ENCODE results near the gene LBX2.
A peak's percentile ranks its signal among the peaks of the same experiment; 100 is the strongest.

LBX2 gene

DNA sequence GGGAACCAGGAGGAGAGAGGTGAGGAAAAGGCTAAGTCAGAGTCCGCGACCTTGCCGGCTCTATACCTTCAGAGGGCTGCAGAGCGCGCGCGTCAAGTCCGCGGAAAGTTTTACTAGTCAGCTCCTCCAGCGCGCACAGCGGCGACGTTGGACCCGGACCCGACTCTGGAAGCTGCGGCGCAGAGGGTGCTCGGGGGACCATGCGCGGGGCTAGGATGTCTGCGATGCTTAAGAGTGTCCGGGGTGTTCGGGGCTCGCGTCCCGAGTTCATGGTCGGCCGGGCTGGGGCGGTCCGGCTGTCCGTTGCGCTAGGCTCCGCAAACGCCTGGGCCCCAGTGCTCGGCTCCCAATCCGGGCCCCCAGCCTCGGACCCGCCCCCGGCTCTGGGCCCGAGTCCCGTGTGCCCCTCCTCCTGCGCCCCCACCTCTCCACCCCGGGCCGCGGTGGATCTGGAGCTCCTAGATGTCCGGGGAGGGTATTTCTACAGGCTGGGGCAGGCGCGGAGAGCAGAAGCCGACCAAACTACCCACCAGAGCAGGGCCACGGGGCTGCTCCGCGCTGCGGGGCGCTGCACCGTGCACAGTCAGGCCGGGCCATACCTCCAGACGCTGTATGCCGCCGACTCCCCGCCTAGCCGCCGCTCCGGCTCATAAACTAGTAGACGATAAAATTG is at the start of gene LBX2:
Gene LBX2, minus strand, starts transcription at position 337 of the 673 bp plus-strand sequence. Its CDS starts 66 bp downstream, at position 271.
- DNase-seq (ENCODE audit: low read depth in 4 of 4, low spot score in 1 of 4): peak in 1 of 4 experiments; percentile 31

DNA sequence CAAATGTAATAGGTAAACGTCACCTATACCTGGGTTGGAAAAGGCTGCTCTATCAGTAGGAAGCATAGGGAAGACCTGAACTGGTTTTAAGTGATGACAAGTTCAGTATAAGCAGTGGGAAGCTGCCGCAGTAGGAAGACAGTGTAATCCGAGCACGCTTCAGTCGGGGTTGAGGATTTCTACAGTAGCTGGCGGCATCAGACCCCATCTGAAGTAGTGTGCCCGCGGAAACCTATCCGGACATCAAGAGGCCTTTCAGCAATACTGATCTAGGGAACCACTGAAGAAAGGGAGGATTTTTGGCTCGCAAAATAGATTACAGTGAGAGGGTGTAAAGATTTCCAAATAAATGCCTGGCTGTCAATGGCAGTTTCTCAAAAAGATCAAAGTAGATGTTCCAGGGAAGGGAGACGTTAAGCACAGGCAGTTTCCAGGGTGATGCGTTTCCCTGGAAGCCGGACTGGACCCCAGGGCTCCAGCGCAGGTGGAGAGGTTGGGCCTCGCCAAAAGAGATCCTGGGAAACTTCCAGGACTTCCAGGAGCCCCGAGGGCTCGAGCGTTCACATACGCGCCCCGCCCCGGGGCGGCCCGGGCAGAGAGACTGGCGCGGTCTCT is 49.0 kb upstream of the LBX2 start:
- no peak for DNase-seq (ENCODE audit: low read depth in 4 of 4, low spot score in 1 of 4)

DNA sequence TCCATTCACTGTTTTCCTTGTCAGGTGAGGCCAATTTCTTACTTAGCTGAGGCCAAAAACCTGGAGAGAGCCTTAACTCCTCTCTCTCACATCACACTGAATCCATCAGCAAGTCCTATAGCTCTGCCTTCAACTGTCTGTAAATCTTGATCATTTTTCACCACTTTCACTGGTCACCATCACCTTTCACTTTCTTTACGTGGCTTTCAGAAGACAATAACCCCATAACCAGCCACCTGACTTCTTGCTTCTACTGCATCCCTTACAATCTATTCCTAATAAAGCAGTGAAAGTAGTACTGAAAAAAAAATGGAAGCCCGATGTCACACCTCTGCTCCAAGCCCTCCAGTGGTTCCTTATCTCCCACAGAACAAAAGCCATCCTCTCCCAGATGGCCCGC is 46.6 kb upstream of the LBX2 start:
- DNase-seq (ENCODE audit: low read depth in 4 of 4, low spot score in 1 of 4): no peak

DNA sequence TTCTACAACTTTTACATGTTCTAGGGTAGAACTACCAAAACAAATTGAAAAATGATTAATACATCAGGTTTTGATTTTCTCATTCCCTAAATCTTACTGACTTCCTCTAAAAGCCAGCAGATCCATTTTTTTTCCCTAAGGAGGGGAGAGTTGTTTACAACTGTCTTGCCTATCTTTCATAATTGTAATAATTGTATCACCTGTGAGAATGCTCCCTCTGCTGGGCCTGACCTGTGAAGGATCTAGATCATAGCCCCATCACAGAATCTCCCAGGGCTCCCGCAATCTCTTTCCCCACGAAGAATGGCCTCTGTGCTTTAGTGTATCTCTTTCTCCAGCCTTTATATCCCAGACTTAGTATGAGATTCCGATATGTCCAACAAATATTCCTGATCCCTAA is 45.2 kb upstream of the LBX2 start:
- no peak for DNase-seq (ENCODE audit: low read depth in 4 of 4, low spot score in 1 of 4)

DNA sequence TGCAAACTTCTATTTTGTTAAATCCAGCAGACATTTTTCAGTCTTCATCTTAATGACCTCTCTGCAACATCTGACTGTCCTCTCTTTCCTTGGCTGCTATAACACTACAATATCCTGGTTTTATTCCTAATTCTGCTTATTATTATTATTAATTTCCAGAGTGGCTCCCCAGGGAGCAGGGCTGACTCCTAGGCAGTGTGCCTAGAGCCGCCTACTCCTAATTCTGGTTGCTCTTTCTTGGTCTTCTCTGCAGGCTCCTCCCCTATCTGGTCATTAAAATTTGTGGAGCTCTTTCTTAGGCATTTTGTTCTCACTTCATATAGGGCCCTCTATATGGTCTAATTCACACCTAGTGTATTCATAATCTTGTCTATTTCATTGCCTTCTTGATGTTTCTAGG is 43.6 kb upstream of the LBX2 start:
- DNase-seq (ENCODE audit: low read depth in 4 of 4, low spot score in 1 of 4): no peak

DNA sequence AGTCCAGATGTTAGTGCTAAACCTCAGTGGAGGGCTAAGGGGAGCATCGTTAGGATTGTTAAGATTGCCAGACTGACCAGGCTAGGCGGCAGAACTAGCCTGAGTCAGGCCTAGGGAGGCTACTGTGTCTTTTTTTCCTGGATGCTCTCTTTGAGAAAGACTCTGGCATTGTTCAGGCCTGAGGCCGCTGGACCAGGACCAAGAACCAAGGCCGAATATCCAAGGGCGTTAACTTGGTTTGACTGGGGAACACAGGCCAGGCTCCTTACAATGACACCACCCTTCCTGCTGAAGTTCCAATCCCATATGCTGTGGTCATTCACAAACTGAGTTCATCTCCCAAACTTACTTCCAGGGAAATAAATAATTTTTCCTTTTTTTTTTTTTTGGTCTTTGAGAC is 40.9 kb upstream of the LBX2 start:
- DNase-seq (ENCODE audit: low read depth in 4 of 4, low spot score in 1 of 4): no peak

DNA sequence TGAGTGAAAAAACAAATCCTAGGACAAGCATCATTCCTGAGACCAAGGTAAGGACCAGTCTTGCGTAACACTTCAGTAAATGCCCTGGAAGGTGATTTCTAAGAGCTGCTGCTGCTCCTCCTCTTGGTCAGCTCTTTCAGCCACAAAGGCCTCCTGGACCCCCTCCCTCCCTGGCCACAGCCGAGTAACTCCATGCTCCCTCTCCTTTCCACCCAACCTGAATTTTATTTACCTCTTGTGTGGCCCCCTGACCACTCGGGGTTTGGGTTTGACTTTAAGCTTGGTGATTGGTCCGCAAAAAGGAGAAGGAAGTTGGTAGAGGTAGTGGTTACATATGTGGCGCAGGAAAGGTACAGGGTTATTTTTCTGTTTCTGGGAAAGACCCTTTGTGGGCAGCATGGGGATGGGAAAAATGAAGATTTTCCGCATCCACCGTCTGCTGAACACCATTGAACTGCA is 39.5 kb upstream of the LBX2 start:
- DNase-seq (ENCODE audit: low read depth in 4 of 4, low spot score in 1 of 4): no peak

DNA sequence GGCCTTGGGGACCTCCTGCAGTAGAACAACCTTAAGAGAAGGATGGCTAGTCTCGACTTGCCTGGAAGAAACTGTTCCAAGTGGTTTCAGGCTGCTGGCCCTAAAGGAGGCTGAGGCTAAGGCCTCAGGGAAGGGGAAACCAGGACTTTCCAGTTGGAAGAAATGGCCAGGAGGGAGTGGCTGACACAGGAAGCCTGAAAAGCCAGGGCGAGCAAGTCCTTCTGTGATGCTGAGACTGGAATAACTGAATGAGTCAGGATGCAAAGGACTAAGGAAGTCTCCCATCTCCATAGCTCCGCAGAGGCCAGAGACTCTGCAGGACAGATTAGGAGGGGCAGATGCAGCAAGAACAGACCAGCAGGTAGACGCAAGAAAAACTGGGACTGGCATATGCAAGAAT is 37.7 kb upstream of the LBX2 start:
- no peak for DNase-seq (ENCODE audit: low read depth in 4 of 4, low spot score in 1 of 4)

DNA sequence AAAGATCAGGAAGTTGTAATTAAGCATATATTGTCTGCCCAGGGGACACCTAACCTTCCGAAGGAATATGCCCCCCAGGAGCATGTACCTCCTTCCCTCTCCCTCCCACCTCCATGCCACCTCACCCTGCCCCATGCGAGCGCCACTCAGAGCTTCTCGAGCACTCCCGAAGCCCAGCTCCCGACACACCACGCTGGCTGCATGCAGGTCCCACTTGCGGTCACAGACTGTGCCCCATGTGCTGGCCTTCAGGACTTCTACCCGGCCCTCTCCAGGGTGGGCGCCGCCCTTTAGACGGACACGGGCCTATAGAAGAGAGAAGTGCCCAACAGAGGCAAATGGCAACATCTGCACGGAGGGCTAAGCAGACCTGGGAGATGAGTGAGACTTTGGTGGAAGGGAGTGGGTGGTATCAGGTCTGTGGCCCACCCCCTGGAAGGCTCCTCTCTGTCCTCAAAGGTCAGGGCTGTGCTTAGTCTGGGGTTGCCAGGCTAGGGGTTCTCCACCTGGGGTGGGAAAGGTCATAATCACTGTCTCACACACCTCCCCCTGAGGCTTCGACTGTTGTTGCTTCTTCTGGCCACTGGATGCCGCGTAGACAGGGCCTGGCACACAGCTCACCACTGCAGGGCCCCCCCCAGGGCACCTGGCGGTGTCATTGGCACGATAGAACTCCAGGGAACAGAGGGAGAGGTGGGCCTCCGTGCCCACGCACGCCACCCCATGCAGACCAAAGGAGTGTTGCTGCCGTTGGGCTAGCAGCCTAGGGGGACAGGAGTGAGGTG is 37.0 kb upstream of the LBX2 start:
- DNase-seq (ENCODE audit: low read depth in 4 of 4, low spot score in 1 of 4): no peak

DNA sequence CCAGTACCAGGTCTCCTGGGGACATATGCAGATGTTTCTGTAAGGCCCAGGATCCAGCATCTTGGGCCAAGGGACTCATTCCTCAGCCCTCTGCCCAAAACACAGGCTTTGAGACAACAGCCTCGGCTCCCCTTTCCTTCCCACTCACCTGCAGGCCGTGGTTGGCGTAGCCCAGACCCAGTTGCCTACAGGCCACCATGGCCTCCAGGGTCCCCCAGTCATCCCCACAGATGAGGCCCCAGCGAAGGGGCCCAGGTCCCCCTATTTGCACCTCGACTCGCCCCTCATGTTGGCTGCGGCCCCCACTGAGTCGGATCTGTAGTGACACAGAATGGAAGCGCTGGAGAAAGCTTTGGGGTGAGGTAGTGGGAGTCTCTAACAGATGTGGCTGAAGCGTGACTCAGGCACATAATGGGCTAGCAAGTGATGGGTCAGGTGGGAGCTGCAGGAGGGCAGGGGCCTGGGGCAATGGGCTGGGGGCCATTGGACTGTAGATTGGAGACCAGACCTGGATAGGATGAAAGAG is 36.1 kb upstream of the LBX2 start:
- DNase-seq (ENCODE audit: low read depth in 4 of 4, low spot score in 1 of 4): no peak

DNA sequence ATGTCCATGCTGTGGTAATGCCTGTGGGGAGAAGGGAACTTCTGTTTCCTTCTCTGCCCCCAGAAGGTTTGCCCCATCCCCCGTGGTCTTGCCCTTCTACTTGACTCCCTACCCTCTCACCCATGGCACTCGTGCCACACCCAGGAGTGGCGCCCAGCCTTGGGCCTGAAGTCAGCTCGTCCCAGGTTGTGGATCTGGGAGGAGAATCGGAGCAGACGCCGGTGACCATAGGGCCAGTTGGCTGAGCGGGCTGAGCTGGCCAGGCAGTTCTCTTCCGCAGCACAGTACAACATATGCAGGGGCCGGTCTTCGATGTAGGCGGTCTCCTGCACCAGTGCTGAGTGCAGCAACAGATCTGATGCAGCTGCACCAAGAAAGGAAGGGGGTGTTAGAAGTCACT is 35.0 kb upstream of the LBX2 start:
- DNase-seq (ENCODE audit: low read depth in 4 of 4, low spot score in 1 of 4): no peak

DNA sequence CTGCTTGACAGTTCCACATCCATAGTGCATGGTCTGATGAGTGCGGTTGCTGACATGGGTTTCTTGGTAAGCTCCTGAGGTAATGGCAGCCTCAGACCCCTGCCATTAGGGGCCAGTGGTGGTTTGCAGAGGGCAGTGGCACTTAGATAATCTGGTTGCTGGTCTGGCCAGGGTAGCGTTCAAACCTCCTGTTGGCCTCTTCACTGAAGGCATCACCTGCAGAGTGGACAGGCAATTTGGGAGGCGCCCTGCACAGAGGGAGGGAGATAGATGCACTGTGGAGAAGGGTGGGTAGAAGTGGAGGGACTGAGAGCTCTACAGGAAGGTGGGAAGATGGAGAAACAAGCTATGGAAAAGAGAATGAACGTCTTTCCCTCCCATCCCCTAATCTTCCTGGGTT is 34.1 kb upstream of the LBX2 start:
- no peak for DNase-seq (ENCODE audit: low read depth in 4 of 4, low spot score in 1 of 4)

DNA sequence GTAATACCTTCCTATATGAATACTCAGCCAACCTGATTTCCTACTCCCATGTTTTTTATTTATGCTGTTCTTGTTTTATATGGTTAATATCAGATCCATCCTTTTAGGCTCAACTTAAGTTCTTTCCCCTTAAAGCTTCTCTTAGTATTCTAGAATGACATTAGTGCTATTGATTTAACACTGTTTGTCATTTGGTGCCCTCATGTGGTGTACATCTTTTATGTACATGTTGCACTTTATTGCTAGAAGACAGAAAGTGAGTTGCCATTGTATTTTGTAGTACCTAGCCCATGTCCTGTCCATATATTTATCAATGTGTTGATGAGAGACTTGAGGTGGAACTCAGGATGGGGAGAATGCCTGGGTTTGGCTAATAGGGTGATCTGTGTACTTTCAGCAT is 32.8 kb upstream of the LBX2 start:
- no peak for DNase-seq (ENCODE audit: low read depth in 4 of 4, low spot score in 1 of 4)

DNA sequence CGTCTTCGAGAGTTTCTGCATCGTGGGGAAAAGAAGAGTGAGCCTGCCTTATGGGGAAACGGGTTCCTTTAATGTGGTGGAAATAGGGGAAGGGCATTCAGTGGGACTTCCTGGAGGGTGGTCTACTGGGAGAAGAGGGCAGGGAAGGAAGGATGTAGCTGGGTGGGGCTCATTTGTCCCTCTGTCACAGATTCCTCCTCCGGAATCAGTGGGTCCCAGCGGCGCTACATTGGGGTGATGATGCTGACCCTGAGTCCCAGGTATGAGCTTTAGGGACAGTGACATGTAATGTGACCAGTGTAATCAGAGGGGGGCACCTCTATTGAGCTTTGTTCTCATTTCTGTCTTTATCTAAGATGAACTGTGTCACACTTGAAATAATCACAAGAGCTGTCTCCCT is 32.3 kb upstream of the LBX2 start:
- no peak for DNase-seq (ENCODE audit: low read depth in 4 of 4, low spot score in 1 of 4)

DNA sequence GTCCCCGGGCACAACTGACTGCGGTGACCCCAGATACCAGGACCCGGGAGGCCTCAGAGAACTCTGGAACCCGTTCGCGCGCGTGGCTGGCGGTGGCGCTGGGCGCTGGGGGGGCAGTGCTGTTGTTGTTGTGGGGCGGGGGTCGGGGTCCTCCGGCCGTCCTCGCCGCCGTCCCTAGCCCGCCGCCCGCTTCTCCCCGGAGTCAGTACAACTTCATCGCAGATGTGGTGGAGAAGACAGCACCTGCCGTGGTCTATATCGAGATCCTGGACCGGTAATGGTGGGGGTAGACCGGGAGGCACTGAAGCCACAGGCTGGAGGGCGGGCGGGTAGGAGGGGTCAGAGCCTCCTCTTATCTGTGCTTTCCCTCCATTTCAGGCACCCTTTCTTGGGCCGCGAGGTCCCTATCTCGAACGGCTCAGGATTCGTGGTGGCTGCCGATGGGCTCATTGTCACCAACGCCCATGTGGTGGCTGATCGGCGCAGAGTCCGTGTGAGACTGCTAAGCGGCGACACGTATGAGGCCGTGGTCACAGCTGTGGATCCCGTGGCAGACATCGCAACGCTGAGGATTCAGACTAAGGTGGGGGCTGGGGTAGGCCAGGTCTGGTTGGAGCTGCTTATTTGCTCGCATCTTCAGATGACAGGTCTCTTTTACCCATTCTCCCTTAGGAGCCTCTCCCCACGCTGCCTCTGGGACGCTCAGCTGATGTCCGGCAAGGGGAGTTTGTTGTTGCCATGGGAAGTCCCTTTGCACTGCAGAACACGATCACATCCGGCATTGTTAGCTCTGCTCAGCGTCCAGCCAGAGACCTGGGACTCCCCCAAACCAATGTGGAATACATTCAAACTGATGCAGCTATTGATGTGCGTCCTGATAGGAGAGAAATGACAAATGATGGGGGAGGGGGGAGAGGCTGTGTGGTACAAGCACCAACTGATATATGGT is 31.1 kb upstream of the LBX2 start:
- peak in 1 of 4 experiments; percentile 41 for DNase-seq (ENCODE audit: low read depth in 4 of 4, low spot score in 1 of 4)

DNA sequence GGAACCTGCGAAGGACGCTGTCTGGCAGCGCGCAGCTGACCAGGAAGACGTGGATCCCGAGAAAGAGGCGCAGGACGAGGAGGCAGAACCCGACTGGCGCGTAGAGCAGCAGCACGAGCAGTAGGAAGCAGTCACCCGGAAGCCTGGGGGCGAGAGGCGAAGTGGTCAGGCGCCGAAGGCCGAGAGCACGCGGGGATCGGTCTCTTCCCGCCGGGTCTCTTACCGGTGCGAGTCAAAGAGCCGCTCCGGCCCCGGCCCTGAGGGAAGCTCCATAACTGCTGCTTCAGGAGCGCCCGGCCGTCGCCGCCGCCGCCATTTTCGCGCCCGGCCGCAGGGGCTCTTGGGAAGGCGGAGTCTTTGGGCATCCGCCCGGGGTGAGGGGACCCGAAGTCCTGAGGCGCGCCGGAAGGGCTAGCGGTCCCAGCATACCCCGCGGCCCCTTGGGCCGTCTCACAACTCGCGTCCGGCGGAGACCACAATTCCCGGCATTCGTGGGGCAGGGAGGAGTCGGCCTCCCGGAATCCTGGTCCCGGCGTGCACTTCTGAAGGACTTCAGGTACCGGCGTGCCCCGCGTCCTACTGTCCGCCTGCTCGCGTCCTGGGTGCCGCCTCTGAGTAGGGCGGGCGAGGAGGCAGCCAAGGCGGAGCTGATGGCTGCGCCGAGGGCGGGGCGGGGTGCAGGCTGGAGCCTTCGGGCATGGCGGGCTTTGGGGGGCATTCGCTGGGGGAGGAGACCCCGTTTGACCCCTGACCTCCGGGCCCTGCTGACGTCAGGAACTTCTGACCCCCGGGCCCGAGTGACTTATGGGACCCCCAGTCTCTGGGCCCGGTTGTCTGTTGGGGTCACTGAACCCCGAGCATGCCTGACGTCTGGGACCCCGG is 30.2 kb upstream of the LBX2 start, which contains the start of the genes AUP1 and HTRA2:
Gene AUP1, minus strand, starts transcription at position 350 of the 882 bp plus-strand sequence. Its CDS starts 77 bp downstream, at position 273.
Gene HTRA2, plus strand, starts transcription at position 577 of the 882 bp plus-strand sequence. Its CDS starts 74 bp downstream, at position 651.
- peak; percentile 66 to 94 (median 80) for DNase-seq (ENCODE audit: low read depth in 4 of 4, low spot score in 1 of 4)

DNA sequence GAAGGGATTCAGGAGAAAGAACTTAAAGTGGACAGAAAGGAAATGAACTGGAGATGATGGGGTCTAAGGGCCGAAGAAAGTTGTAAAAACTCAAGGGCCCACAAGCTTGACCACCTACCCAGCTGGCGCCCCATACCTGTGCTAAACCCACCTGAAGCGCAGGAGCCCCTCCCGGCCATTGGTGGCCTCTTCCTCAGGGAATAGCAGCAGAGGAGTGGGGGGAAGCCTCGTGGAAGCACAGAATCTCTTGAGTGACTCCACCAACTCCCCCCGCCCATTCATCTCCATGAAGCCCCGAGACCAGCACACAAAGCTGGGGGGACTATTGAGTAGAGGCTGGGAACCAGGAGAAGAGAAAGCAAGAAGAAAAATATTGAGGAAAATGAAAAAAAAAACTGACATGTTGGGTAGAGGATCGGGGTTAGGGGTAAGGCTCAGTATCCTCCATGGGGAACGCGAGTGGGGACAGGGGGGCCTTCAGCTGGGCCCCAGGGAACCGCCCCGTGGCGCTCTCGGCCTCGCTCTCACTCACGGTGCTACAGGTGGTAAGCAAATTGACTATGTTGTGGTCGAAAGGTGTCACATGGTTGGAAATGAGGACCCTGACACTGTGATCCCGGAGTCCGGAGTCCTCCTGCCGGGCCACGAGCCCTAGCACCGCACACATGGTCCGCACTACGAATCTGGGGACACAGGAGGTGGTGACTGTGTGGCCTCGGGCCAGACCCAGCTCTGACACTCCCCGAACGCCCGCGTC is 29.4 kb upstream of the LBX2 start:
- DNase-seq (ENCODE audit: low read depth in 4 of 4, low spot score in 1 of 4): peak in 1 of 4 experiments; percentile 22

DNA sequence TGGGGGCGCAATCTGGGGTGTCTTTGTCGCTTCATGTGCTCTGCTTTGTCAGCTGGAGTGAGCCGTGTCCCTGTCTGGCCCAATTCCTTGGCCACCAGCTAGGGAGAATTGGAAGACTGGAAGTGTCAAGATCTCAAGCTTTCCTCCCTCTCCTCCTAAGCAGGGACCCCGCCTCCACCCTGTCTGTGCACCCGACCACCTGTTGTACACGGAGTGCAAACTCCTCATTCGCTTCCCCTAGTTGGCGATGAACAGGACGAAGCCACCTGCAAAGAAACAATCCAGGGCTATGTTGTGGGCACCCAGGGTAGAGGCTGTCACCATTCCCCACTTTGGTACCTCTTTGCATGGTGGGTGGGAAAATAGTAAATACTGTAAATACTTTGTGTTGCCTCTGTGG is 28.3 kb upstream of the LBX2 start:
- DNase-seq (ENCODE audit: low read depth in 4 of 4, low spot score in 1 of 4): no peak

All from stimulated activated CD4-positive, alpha-beta T cell treated with anti-CD3 and anti-CD28 coated beads, Interleukin-1b, Interleukin-23, amount 100 ng/mL, for 24 hours (primary cell).